Astrocyte (in vitro differentiated cells and primary cell): Measurements from ENCODE around the gene CTRB1. TPM values are rescaled to one million over a fixed set of nuclear protein-coding genes. Genes with fewer than 3 reads are reported as not detected.

Experiments used
- DNase-seq: peaks from one replicate; pipeline ENCODE4 v3.0.0-alpha.2; 2010; ENCODE audit warnings: low read depth
- FAIRE-seq: peaks from 2 replicates; lab custom pipeline; 2011; peaks lifted over from hg19 to GRCh38; lab: Jason Lieb, UNC
- H2AFZ ChIP-seq: 2 replicates; pipeline ENCODE4 v1.6.0; 2012; ENCODE audit warnings: low read depth, low read length, inconsistent platforms
- H3K27ac ChIP-seq: 2 replicates; pipeline ENCODE4 v1.5.1; 2011; ENCODE audit warnings: low read depth, low read length, inconsistent platforms
- H3K27me3 ChIP-seq: 2 replicates; pipeline ENCODE4 v1.6.0; 2011; ENCODE audit warnings: low read length, inconsistent platforms; ENCODE audit not compliant: insufficient read depth
- H3K36me3 ChIP-seq: 2 replicates; pipeline ENCODE4 v1.5.1; 2011; ENCODE audit warnings: low read length, inconsistent platforms; ENCODE audit not compliant: insufficient read depth
- H3K4me1 ChIP-seq: 2 replicates; pipeline ENCODE4 v1.5.1; 2011; ENCODE audit warnings: low read length, inconsistent platforms; ENCODE audit not compliant: insufficient read depth
- H3K4me2 ChIP-seq: 2 replicates; pipeline ENCODE4 v1.6.0; 2012; ENCODE audit warnings: low read length, inconsistent platforms
- H3K4me3 ChIP-seq: 2 replicates; pipeline ENCODE4 v1.5.1; 2011; ENCODE audit warnings: low read depth, mild to moderate bottlenecking, low read length, inconsistent platforms; ENCODE audit not compliant: insufficient read depth
- H3K79me2 ChIP-seq: 2 replicates; pipeline ENCODE4 v1.6.0; 2012; ENCODE audit warnings: mild to moderate bottlenecking, low read length, inconsistent platforms; ENCODE audit not compliant: insufficient read depth
- H3K9ac ChIP-seq: 2 replicates; pipeline ENCODE4 v1.6.0; 2012; ENCODE audit warnings: mild to moderate bottlenecking, low read length, inconsistent platforms
- H3K9me3 ChIP-seq: 2 replicates; pipeline ENCODE4 v1.5.1; 2012; ENCODE audit warnings: low read depth, mild to moderate bottlenecking, low read length, inconsistent platforms; ENCODE audit not compliant: insufficient read depth
- H4K20me1 ChIP-seq: 2 replicates; pipeline ENCODE4 v1.6.0; 2012; ENCODE audit warnings: low read length, inconsistent platforms; ENCODE audit not compliant: insufficient read depth
- H3K27ac Mint-ChIP-seq: one replicate; pipeline ENCODE4 v1.8.0; 2021; ENCODE audit warnings: mild to moderate bottlenecking, mixed read lengths; ENCODE audit not compliant: unreplicated experiment
- H3K27me3 Mint-ChIP-seq: one replicate; pipeline ENCODE4 v1.8.0; 2021; ENCODE audit warnings: low read depth, mixed read lengths; ENCODE audit not compliant: unreplicated experiment
- H3K36me3 Mint-ChIP-seq: one replicate; pipeline ENCODE4 v1.8.0; 2021; ENCODE audit warnings: low read depth, mixed read lengths; ENCODE audit not compliant: unreplicated experiment
- H3K4me1 Mint-ChIP-seq: one replicate; pipeline ENCODE4 v1.8.0; 2021; ENCODE audit warnings: low read depth, mixed read lengths; ENCODE audit not compliant: unreplicated experiment
- H3K4me3 Mint-ChIP-seq: one replicate; pipeline ENCODE4 v1.8.0; 2021; ENCODE audit warnings: mild to moderate bottlenecking, moderate library complexity, mixed read lengths; ENCODE audit not compliant: unreplicated experiment
- H3K9me3 Mint-ChIP-seq: one replicate; pipeline ENCODE4 v1.8.0; 2021; ENCODE audit warnings: mild to moderate bottlenecking, mixed read lengths; ENCODE audit not compliant: unreplicated experiment
- EZH2 ChIP-seq: IDR thresholded peaks from 2 replicates; pipeline ENCODE4 v1.6.1; 2012; ENCODE audit warnings: mild to moderate bottlenecking, low read length, inconsistent platforms; ENCODE audit not compliant: insufficient read depth
- total RNA-seq: library from RNA; stranded (reverse); gene quantifications from 2 replicates; pipeline ENCODE4 v1.2.1, GENCODE V29; 2021
- TF ChIP-seq, protein P1 (sequence below): IDR thresholded peaks from 2 replicates; pipeline ENCODE4 v1.5.1; 2011; ENCODE audit warnings: low read depth, mild to moderate bottlenecking, inconsistent platforms, low read length, moderate library complexity; ENCODE audit not compliant: insufficient read depth

Gene CTRB1
- total RNA-seq, 1 donor from 2014 or later, result not detected

DNA sequence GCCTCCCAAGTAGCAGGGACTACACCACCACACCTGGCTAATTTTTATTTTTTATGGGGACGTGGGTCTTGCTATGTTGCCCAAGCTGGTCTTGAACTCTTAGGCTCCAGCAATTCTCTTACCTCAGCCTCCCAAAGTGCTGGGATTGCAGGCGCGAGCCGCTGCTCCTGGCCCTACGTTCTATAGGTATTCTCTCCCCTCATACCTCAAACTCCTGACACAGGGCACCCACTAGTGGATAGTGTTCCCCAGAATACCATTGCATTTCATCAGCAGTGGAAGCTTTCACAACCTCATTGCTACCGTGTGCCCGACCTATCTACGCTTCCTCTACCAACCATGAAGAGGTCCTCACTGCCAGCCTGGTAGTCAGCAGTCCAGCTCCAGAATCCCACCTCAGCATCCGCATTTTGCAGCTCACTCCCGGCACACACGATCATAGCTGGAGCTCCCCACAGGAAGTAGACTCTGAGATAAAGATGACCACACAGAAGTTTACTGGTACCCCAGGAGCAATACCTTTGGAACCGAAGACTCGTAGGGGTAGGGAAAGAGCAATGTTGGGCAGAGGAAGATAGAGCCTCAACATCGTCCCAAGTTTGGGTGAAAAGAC, 21.2 kb upstream of the CTRB1 start:
- H3K36me3 ChIP-seq, result no peaks in the 10 kb centered on the region
- FAIRE-seq (no peak), DNase-seq (no peak)
- H3K4me3 ChIP-seq, result no peak overlapping the region
- Mint-ChIP-seq H3K27ac (no peak overlapping the region), H3K4me1 (no peaks in the 10 kb centered on the region), H3K4me3 (no peak overlapping the region), H3K36me3 (no peaks in the 10 kb centered on the region), H3K9me3 (peaks cover 24% of the 10 kb centered on the region), H3K27me3 (peaks cover 15% of the 10 kb centered on the region)
- H3K27ac ChIP-seq, result no peak overlapping the region
- peak overlapping the region; percentile 38 for H3K4me2 ChIP-seq
- H3K9me3 ChIP-seq, result no peaks in the 10 kb centered on the region
- H3K27me3 ChIP-seq, result no peaks in the 10 kb centered on the region
- no peaks in the 10 kb centered on the region for H4K20me1 ChIP-seq
- TF ChIP-seq, protein P1, sequence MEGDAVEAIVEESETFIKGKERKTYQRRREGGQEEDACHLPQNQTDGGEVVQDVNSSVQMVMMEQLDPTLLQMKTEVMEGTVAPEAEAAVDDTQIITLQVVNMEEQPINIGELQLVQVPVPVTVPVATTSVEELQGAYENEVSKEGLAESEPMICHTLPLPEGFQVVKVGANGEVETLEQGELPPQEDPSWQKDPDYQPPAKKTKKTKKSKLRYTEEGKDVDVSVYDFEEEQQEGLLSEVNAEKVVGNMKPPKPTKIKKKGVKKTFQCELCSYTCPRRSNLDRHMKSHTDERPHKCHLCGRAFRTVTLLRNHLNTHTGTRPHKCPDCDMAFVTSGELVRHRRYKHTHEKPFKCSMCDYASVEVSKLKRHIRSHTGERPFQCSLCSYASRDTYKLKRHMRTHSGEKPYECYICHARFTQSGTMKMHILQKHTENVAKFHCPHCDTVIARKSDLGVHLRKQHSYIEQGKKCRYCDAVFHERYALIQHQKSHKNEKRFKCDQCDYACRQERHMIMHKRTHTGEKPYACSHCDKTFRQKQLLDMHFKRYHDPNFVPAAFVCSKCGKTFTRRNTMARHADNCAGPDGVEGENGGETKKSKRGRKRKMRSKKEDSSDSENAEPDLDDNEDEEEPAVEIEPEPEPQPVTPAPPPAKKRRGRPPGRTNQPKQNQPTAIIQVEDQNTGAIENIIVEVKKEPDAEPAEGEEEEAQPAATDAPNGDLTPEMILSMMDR, result no peak
- TF ChIP-seq EZH2, result no peak
- no peak overlapping the region for H3K9ac ChIP-seq
- H2AFZ ChIP-seq, result peak overlapping the region; percentile 21
- no peaks in the 10 kb centered on the region for H3K4me1 ChIP-seq
- no peaks in the 10 kb centered on the region for H3K79me2 ChIP-seq

DNA sequence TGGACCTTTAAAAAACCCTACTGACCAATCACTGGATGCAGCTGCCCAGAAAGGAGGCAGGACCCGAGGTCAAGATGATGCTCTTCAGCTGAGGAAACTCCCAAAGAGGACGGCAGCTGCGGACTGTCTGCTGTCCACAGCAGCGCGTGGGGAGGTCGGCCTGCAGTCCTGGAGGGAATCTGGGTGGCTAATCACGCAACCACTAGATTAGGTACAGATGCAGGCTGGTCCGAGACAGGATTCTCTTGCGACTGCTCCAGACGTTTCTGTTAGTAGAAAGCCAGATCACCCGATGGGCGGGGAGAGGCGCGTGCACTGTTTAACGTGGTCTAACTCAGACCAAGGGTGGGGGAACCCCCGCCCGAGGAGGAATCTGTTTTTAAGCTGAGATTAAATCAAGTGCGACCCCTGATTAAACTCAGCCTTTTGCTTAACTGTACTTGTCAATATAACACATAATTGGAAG, 20.6 kb upstream of the CTRB1 start:
- H3K9me3 Mint-ChIP-seq, result peaks cover 18% of the 10 kb centered on the region
- no peaks in the 10 kb centered on the region for H3K36me3 ChIP-seq
- H3K27ac ChIP-seq, result no peak overlapping the region
- H3K27me3 ChIP-seq, result no peaks in the 10 kb centered on the region
- no peak overlapping the region for H3K4me3 ChIP-seq
- no peak overlapping the region for H3K9ac ChIP-seq
- H3K79me2 ChIP-seq, result no peaks in the 10 kb centered on the region
- no peak for FAIRE-seq
- H4K20me1 ChIP-seq, result no peaks in the 10 kb centered on the region
- H3K4me3 Mint-ChIP-seq, result no peak overlapping the region
- no peaks in the 10 kb centered on the region for H3K36me3 Mint-ChIP-seq
- no peaks in the 10 kb centered on the region for H3K9me3 ChIP-seq
- peak overlapping the region; percentile 21 for H2AFZ ChIP-seq
- no peaks in the 10 kb centered on the region for H3K4me1 Mint-ChIP-seq
- TF ChIP-seq, protein P1, result no peak
- no peak for TF ChIP-seq EZH2
- H3K4me2 ChIP-seq, result peak overlapping the region; percentile 38
- no peak overlapping the region for H3K27ac Mint-ChIP-seq
- H3K4me1 ChIP-seq, result no peaks in the 10 kb centered on the region
- DNase-seq, result no peak
- peaks cover 11% of the 10 kb centered on the region for H3K27me3 Mint-ChIP-seq

DNA sequence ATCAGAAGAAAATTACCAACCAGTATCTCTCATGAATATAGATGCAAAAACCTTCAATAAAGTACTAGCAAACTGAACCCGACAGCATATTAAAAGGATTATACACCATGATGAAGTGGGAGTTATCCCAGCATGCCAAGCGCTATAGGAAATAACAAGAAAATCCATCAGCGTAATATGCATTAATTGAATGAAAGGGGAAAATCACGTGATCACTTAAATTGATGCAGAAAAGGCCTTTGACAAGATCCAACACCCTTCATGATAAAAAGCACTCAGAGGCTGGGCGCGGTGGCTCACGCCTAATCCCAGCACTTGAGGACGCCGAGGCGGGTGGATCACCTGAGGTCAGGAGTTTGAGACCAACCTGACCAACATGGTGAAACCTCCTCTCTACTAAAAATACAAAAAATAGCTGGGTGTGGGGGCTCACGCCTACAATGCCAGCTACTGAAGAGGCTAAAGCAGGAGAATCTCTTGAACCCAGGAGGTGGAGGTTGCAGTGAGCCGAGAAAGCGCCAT, 16.7 kb upstream of the CTRB1 start:
- H3K9me3 ChIP-seq, result no peaks in the 10 kb centered on the region
- no peak overlapping the region for H3K4me3 Mint-ChIP-seq
- H3K4me2 ChIP-seq, result no peak overlapping the region
- H2AFZ ChIP-seq, result no peak overlapping the region
- no peak overlapping the region for H3K27ac Mint-ChIP-seq
- no peaks in the 10 kb centered on the region for H3K9me3 Mint-ChIP-seq
- DNase-seq (no peak), FAIRE-seq (no peak)
- H3K4me1 Mint-ChIP-seq, result no peaks in the 10 kb centered on the region
- H3K9ac ChIP-seq, result no peak overlapping the region
- H3K4me1 ChIP-seq, result peaks cover 3% of the 10 kb centered on the region
- TF ChIP-seq, protein P1, result no peak
- TF ChIP-seq EZH2, result no peak
- H3K27me3 Mint-ChIP-seq, result peaks cover 5% of the 10 kb centered on the region
- H3K27me3 ChIP-seq, result no peaks in the 10 kb centered on the region
- no peaks in the 10 kb centered on the region for H3K79me2 ChIP-seq
- H3K4me3 ChIP-seq, result no peak overlapping the region
- H4K20me1 ChIP-seq, result no peaks in the 10 kb centered on the region
- H3K27ac ChIP-seq, result no peak overlapping the region
- no peaks in the 10 kb centered on the region for H3K36me3 Mint-ChIP-seq
- no peaks in the 10 kb centered on the region for H3K36me3 ChIP-seq
